Measurements from ENCODE around the gene SMC1A.

DNA sequence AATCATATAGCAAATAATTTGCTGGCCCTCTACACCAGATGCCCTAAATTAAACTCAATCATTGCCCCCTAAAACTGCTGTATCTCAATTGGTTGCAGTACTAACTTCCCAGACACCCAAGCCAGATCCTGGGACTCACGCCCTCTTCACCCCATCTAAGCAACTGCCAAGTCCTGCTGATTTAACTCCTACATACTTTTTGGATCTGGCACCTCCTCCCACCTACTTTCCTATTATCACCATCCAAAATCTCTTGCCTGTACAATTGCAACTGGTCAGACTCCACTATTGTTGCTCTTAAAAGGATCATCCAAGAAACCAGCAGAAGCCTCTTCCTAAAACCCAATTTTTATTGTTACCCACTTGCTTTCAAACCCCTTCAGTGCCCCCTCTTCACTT lies 16.4 kb upstream of the SMC1A start:
- TF ChIP-seq, protein P1, sequence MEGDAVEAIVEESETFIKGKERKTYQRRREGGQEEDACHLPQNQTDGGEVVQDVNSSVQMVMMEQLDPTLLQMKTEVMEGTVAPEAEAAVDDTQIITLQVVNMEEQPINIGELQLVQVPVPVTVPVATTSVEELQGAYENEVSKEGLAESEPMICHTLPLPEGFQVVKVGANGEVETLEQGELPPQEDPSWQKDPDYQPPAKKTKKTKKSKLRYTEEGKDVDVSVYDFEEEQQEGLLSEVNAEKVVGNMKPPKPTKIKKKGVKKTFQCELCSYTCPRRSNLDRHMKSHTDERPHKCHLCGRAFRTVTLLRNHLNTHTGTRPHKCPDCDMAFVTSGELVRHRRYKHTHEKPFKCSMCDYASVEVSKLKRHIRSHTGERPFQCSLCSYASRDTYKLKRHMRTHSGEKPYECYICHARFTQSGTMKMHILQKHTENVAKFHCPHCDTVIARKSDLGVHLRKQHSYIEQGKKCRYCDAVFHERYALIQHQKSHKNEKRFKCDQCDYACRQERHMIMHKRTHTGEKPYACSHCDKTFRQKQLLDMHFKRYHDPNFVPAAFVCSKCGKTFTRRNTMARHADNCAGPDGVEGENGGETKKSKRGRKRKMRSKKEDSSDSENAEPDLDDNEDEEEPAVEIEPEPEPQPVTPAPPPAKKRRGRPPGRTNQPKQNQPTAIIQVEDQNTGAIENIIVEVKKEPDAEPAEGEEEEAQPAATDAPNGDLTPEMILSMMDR (IDR thresholded peaks at IDR 0.05) = no peak
- TF ChIP-seq POLR2A (IDR thresholded peaks at IDR 0.05) = no peak
